HG02571 (cell line): Measurements from ENCODE around the gene LSP1.

Experiments used
- ATAC-seq: cut with Tn5 transposase; IDR thresholded peaks from one replicate; pipeline ENCODE4 v1.9.1; 2021; ENCODE audit warnings: mild to moderate bottlenecking, moderate library complexity; ENCODE audit not compliant: unreplicated experiment

The LSP1 gene

DNA sequence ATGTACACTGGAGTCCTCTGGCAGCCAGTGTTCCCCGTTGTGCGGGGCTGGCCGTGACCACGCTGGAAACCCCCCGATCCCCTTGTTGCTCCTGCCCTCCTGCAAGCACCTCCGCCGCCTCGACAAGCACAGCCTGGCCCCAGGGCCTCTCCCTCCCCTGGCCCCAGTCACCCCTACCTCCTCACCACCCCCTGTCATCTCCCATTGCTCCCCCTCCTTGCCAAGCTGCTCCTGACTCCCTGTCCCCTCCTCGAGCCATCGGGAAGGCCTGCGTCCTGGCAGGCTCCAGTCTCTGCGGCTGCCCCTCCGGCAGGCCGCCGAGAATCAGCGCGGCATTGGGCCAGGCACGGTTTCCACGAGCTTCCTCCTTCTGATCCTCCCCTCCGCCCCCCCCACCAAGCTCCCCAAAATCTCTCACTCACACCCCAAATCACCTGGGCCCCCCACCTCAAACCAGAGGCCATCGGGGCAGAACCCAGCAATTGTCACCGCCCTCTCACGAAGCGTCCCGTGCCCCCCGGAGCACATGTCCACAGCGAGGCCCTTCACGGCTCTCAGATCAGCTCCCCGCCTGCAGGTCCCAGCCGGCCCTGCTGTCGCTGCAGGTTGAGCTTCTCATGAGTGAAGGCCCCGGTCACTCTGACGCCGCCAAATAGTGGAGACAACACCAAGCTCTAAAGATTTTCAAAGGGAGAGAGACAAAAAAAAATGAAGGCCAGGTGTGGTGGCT is 5.7 kb upstream of the LSP1 start:
- no peak for ATAC-seq

DNA sequence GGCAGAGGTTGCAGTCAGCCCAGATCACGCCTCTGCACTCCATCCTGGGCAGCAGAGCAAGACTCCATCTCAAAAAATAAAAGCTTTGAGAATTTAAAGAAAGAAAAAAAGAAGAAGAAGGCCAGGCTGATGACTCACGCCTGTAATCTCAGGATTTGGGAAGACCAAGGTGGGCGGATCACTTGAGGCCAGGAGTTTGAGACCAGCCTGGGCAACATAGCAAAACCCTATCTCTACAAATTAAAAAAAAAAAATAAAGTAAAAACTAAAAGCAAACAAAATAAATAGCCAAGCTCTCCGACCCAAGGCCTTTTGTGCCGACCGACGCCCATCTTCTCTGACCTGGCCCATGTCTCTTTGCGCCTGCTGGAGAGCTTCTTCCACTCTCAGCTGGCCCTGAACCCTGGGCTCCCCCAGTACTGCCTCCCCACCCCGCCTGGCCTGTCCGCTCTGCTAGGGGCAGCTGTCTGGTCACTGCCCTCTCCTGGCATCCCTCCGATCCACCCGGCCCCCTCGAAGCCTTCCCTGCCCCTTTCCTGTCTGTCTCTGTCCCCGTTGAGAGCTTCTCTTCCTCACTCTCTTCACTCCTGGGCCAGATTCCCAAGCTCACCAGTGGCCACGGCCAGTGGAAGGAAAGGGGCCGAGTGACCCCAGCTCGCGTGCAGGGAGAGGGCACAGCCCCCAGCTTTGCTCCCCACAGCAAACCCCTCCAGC is 4.8 kb upstream of the LSP1 start:
- ATAC-seq: no peak

DNA sequence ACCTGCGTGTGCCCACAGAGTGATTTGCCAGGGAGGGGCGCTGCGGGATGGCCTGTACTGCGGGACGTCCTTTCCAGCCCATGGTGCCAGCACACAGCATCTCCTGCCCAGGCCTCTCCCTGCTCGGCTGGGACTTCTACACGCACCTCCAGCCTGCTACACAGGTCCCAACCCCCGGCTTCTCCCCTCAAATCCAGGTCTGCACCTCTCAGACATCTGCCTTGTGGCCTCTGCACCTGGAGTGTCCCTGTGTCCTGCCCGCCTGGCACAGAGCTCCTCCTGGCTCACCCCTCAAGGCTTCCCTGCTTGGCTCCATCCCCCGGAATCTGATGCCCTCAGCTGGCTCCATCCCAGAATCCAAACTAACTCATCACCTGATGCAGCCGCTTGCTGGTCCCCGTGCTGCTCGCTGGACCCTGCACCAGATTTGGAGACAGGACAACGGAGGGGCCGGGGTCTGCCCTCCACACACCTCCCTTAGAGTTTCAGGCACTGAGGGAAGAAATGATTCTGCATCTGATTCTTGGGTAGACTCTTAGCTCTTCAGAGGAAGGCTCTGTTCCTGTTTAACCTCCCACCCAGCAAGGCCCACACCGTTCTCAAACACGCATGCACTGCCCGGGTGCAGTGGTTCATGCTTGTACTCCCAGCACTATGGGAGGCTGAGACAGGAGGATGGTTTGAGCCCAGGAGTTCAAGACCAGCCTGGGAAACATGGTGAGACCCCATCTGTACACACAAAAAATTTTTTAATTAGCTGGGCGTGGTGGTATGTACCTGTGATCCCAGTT is 4.0 kb upstream of the LSP1 start:
- ATAC-seq: no peak

DNA sequence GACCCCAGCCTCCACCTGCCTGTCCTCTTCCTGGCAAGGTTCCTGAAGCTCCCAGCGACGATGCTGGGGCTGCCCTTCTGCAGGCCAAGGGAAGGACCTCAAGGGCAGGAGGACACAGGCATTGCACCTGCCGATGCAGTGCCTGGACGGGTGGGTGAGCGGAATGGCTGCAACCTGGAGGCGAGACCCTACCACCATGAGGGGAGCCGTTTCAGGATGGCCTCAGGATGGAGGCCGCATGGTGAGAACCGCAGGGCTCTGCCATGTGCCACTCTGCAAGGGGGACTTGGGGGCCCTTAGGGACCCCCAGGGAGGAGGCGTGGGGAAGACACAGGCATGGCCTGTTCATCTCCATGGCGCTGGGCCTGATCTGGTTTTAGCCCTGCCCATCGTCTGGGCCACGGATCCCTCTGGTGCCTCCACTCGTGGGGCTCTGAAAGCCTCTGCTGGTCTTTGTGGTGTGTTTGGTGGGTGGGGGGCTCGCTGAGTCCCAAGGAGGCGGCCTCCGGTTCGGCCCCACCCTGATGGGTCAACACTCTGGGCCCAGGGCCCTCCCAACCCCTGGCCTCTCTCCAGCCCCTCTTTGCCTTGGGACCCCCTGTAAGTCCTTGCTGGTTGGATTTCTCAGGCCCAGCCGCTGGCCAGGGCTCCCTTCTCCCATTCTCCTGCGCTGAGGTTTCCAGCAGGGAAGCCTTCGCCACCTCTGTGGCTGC is 1.3 kb upstream of the LSP1 start:
- no peak for ATAC-seq

DNA sequence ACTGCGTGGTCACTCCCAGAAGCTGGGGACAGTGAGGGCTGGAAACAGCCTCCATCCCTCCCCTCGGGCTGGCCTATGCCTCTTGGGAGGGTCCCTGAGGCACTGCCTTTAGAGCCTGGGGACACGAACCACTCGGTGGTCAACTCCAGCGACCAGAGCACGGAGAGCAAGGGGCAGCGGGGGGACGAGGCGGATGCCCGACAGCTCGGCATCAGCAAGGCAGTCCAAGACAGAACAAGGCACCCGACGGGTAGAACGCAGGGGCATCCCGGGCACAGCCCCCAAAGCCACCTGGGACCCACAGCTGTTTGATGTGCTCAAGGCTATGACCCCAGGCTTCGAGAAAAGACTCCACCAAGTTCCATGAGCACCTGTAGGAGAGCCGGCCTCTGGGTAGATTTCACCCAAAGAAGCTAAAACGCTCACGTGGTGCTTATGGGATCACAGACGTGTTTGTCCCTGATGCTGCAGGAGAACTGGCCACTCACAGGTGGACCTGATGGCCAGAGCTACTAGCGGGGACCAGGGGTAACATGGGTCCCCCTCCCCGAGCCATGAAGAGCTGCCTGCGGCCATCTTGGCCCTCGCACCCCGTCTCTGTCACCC is 510 bp upstream of the LSP1 start:
- ATAC-seq: no peak

DNA sequence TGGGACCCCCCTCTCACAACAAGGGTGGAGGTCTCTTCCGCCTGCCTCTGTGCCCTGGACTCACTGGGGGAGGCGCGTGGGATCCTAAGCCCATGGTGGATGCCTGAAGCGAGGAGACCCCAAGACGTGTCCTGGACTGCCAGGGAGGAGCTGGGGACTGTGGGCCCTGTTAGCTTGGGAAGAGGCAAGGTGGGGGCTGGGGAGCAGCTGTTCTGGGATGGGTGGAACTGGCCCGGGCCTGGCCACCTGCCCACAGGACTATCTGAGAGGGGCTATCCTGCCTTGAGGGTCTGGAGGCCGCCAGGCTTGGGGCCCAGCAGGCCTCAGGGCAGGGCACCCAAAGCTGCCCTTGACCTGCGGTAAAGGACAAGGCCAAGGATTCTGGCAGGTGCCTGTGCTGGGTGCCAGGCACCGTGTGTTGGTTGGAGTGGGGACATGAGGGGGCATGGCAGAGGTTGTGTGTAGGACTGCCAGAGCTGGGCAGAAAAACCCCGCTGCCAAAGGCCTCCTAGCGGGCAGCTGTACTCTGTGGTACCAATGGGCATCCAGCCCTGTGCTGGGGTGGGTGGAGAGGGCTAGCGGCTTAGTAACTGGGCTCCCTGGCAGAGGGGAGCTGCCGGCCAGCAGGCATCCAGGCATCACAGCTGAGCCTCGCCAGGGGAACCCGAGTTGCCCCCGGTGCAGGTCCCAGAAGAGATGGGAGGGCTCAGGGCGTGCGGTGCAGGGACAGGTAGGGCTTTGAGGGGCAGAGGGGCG is 670 bp downstream of the LSP1 start:
- ATAC-seq: no peak

DNA sequence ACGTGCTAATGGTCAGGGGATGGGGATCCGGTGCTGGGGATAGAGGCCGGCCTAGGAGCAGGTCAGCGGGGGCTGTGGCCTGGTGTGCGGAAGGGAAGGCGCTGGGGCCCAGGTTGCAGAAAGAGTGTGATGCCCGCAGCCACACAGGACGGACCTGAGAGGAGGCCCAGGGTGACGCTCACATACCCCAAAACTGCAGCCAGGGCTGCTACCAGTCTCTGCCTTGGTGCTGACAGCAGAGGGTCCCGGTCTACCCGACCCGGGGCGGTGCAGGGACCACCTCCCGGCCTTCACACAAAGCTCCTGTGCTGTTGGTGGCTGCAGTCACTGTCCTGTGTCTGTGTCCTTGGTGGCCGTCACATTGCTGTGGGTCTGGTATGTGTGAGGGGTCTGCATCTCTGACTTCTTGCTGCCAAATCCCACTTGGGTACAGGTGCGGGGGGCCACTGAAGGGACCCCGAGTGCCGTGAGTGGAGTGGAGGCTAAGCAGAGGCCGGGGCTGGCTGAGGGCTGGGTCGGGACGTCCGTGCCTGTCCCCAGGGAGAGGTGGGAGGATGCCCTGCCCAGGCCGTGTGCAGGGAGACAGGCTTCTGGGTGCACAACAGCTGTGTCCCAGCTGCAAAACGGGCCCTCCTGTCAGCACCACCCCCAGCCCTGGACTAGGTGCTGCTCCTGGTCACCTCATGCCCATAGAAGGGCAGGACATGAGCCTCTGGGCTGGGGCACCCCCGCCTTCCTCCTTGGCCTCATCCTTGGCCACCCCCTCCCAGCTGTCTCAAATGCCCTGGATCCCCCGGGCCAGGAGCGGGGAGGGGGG is 1.5 kb downstream of the LSP1 start:
- peak; percentile 31 for ATAC-seq

DNA sequence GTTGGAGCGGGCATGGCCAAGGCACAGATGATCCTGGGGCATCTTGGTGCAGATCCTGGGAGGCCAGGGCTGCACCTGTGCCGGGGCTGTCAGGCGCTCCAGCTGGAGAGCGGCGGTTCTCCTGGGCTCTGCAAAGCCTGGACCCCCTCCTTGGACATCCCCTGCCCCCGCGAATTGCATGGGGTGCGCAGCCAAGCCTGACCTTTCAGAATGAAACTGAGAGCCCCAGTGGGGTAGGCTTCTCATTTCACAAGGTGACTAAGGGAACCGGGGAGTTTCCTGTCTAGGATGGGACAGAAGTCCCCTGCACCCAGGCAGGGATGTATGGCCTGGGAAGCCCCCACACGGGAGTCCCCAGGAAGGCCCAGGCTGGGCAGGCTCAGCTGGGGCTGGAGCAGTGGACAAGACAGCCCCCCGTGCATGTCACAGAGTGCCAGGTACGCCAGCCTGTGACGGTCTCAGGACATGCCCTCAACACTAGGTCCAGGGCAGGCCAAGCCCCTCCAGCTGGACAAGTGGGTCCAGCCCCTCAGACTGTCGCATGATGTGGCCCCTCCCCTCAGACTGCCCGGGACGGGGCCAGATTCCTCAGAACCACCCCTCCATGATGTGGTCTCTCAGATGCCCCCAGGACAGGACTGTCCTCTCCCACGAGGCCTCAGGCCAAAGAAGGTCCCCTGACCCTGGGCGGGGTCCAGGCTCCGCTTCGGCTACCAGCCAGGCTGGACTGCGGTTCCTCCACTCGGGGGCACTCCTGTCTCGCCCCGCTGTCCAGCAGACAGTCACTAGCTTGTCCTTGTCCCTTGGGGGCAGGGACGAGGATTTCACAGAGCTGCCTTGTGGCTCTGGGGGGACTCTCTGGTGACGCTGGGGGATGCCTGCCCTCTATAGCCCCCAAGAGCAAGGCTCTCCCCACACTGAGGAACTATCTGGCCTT is 2.3 kb downstream of the LSP1 start:
- peak; percentile 27 for ATAC-seq

DNA sequence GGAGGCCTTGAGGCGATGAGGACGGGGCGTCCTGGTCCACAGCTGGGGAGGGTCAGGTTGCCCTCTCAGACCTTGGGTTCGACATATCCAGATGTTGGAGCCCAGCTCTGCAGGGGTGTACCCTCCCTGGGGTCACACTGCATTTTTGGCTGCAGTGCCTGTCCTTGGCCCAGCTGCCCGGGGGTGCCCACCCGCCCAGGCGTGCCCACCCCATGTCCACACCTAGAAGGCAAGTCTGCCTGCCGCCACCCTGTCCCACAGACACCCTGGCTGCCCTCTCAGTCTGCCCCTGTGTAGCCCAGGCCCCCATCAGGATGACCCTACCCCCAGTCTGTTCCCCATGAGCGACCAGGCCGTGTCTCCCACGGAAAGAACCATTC is 3.0 kb downstream of the LSP1 start:
- no peak for ATAC-seq

DNA sequence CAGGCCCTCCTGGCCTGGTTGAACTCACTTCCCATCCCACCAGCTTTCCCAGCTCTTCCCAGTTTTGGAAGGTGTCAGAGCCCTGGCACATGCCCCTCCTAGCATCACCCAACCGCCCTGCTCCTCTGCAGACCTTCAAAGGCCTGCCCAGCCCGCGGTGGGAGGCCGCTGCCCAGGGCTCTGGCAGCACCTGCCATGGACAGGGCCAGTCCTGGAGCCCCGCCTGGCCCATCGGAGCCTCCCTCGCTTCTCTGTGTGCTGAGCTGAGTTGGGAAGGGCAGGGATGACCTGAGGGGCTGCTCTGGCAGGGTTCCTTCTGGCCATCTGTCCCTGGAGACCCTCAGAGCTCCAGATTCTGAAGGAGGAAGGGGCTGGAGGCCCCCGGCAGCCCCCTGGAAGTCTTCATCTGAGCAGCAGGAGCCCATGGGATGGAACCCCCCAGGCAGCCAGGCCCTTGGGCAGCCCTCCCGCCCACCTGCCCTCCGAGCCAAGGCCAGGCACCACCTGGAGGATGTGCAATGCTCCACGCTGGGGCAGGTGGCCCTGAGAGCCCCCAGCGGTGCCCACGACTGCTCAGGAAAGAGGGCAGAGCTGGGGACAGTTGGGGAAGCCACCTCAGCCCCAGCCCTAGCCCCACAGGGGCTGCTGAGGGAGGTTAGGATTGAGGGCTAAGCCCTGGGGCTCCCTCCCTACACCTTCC is 3.6 kb downstream of the LSP1 start:
- ATAC-seq: no peak

DNA sequence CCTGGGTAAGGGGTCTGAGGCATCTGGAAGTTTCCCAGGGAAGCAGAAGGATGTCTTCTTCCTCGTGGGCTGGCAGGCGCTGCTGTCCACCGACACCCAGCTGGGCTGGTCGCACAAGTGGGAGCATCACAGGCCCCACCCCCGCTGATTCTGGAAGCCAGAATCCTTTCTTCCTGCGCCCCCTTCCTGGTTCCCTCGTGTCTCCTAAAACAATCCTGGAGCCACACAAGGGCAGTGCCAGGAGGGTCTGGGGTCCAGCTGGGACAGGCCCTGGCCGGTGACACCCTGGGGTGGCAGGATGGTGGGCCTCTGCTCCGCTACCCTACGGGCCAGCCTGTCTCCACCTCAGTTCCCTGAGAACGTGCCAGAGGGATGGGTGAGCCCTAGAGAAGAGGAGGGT is 4.2 kb downstream of the LSP1 start:
- ATAC-seq: no peak

DNA sequence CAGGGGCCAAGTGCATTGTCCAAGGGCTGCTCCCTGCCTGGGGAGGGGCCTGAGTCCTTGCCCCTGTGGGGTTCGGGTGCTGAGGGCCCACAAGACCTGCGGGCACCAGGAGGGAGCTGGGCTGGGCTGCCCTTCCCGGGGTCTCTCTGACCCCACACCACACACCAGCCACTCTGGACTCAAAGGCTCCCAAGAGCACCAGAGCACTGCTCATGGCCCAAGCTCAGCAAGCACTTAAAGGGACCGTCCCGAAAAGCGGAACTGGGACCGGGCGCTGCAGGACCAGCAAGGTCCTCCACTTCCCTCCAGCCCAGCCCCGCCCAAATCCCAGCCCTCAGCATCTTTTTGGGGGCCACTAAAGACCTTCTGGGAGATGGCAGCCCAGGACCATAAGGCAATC is 5.3 kb downstream of the LSP1 start:
- no peak for ATAC-seq

DNA sequence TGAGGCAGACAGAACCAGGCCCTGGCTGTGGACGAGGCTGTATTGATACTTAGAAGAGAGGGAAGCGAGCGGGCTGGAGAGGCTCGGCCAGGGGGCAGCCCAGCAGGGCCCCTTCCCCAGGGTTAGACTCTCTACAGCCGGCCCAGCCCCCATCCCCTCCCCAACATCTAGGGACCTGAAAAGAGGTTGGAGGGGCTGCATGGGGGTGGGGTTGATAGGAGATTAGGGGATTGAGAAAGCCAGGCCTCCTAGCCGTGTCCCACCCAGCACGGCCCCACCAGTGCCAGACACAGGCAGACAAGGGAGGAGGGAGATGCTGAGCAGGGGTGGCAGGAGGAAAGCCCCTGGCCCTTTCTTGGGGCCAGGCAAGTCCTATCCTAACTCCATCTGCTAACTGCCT is 5.7 kb downstream of the LSP1 start:
- no peak for ATAC-seq

DNA sequence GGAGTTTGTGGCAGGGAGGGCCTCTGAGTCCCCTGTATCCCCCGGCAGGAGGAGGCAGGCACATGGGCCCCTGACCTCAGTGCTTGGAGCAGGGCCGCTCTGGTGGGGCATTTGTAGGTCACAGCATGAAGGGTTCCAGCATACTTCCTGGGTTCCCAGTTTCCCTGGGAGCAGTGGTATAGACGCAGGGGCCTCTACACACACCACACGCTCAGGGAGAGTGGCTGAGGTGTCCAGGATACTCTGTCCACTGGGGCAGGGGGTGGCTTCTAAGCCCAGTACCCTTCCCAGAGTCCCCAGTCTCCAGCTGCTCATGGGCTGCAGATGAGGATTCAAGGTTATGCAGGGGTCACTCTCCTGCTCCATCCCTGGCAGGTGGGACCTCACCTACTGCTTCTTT is 6.1 kb downstream of the LSP1 start:
- no peak for ATAC-seq

DNA sequence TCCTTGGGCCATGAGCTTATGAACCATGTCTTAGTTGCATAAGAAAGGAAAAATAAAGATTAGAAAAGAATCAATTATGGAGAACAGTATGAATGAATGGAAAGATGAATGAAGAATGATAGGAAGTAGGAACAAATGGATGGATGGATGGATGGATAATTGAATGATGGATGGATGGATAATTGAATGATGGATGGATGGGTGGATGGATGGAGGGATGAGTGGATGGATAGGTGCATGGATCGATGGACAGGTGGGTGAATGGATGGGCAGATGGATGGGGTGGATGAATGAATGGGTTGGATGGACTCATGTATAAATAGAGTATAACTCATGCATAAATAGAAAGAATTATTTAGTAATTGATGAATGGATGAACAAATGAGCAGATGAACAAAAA is 7.2 kb downstream of the LSP1 start:
- ATAC-seq: no peak

DNA sequence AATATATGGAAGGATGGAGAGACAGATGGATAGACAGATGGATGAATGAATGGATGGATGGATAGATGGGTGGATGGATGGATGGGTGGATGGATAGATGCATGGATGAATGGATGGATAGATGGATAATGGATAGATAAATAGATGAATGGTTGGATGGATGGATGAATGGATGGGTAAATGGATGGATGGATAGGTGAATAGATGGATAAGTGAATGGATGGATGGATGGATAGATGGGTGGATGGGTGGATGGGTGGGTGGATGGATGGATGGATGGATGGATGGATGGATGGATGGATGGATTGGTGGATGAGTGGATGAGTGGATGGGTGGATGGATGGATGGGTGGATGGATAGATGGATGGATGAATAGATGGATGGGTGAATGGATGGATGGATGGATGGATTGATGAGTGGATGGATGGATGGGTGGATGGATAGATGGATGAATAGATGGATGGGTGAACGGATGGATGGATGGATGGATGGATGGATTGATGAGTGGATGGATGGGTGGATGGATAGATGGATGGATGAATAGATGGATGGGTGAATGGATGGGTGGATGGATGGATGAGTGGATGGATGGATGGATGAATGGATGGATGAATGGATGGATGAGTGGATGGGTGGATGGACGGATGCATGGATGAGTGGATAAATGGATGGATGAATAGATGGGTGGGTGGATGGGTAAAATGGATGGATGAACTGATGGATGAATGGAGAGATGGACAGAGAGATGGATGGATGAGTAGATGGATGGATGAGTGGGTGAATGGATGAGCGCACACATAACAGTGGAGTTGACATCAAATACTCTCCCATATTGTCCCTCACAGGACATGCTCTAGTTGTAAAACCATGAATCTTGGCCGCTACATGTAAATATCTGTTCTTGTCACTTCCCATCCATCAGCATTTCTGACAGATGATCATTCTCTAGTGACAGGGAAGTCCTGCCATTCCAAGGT is 8.8 kb downstream of the LSP1 start:
- no peak for ATAC-seq
